ENCODE data around the gene C11orf52. TPM values are rescaled to one million over a fixed set of nuclear protein-coding genes. Genes with fewer than 3 reads are reported as not detected.

Gene C11orf52
- total and polyA plus RNA-seq, 2 of the 8 experiments (the other 6 are each of a cell fraction or from before 2014, with no cell fraction given) = 1.7 to 2.7 TPM

GRCh38 chr11:111926505-111927391 lies 8.0 kb downstream of the C11orf52 start (continued):
- TF ChIP-seq RBBP5 (IDR thresholded peaks at IDR 0.05; ENCODE audit: borderline replicate concordance, low read depth, low read length) (peak; percentile 72; the same call in 1 of the 2 replicates), CHD2 (IDR thresholded peaks at IDR 0.05; ENCODE audit: low read length) (0 out of 2 replicates have a peak, but pooled peaks have one; percentile 18), POLR2A (IDR thresholded peaks at IDR 0.05; ENCODE audit: control extremely low read depth in 1 of 2, low read depth in 2 of 2, low read length in 2 of 2) (peak; percentile 15 to 82), SP4 (IDR thresholded peaks at IDR 0.05; ENCODE audit: low read length) (0 out of 2 replicates have a peak, but pooled peaks have one; percentile 52), YY1 (IDR thresholded peaks at IDR 0.05; ENCODE audit: low read depth, low read length) (no peak), GTF2F1 (IDR thresholded peaks at IDR 0.05; ENCODE audit: borderline replicate concordance, low read depth, low read length) (no peak), EP300 (IDR thresholded peaks at IDR 0.05; ENCODE audit: borderline replicate concordance in 1 of 2, low read depth in 2 of 2, low read length in 2 of 2) (no peak), SIRT6 (IDR thresholded peaks at IDR 0.05; ENCODE audit: low read length) (no peak), CTCF (IDR thresholded peaks at IDR 0.05; ENCODE audit: control extremely low read depth in 1 of 3, insufficient read depth in 1 of 3, low read depth in 1 of 3, low read length in 3 of 3) (peak in 1 of 3 experiments; percentile 2; a peak in 1 of 4 replicates)
